ENCODE results near the gene LMLN.
A peak's percentile ranks its signal among the peaks of the same experiment; 100 is the strongest.
"Not testable (repeated sequence)": the region's sequence is repeated elsewhere in the genome, so short reads cannot be mapped to it uniquely, and the experiment has no call there.

The LMLN gene

GRCh38 chr3:197961582-197961945, 1.5 kb downstream of the LMLN start:
- Histone ChIP-seq H3K9me3 (ENCODE audit: control insufficient read depth, low read length) (no peaks in the 10 kb centered on the region), H3K4me1 (peaks cover 7% of the 10 kb centered on the region), H3K9ac (no peak overlapping the region), H3K4me3 (ENCODE audit: low read depth, low read length) (no peak overlapping the region), H3K36me3 (ENCODE audit: control insufficient read depth, insufficient read depth, low read length) (no peaks in the 10 kb centered on the region), H3K27me3 (ENCODE audit: control insufficient read depth, insufficient read depth, low read length) (no peaks in the 10 kb centered on the region), H3K79me2 (no peaks in the 10 kb centered on the region), H3K4me2 (ENCODE audit: low read length) (peak overlapping the region; percentile 84), H2AFZ (no peak overlapping the region), H3K27ac (no peak overlapping the region)
- TF ChIP-seq CTCF (IDR thresholded peaks at IDR 0.05): no peak

DNA sequence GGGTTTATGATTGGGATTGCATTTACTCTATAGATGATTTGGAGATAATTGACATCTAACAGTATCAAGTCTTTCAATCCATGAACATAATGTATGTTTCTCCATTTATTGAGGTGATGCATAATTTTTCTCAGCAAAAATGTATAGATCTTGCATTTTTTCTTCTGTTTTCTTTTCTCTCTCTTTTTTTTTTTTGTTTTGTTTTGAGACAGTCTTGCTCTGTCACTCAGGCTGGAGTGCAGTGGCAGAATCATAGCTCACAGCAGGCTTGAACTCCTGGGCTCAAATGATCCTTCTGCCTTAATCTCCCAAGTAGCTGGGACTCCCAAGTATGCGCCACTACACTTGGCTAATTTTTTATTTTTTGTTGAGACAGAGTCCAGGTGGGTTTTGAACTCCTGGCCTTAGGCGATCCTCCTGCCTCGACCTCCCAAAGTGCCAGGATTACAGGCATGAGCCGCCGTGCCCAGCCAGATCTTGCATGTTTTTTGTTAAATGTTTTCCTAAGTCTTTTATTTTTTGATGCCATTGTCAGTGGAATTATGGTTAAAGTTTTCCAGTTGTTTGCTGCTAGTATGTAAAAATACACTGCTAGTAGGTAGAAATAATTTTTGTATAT, 3.1 kb downstream of the LMLN start:
- no peak for TF ChIP-seq CTCF (IDR thresholded peaks at IDR 0.05)
- no peaks in the 10 kb centered on the region for H3K9me3 ChIP-seq (ENCODE audit: control insufficient read depth, low read length)
- H3K4me1 ChIP-seq: peaks cover 7% of the 10 kb centered on the region
- H3K4me2 ChIP-seq (ENCODE audit: low read length): no peak overlapping the region
- no peaks in the 10 kb centered on the region for H3K27me3 ChIP-seq (ENCODE audit: control insufficient read depth, insufficient read depth, low read length)
- no peak overlapping the region for H3K27ac ChIP-seq
- H3K9ac ChIP-seq: no peak overlapping the region
- H3K36me3 ChIP-seq (ENCODE audit: control insufficient read depth, insufficient read depth, low read length): no peaks in the 10 kb centered on the region
- no peak overlapping the region for H3K4me3 ChIP-seq (ENCODE audit: low read depth, low read length)
- peaks cover 3% of the 10 kb centered on the region for H3K79me2 ChIP-seq
- no peak overlapping the region for H2AFZ ChIP-seq

- not testable (repeated sequence) for H3K27me3 ChIP-seq (ENCODE audit: control insufficient read depth, insufficient read depth, low read length); H3K79me2 ChIP-seq; H3K36me3 ChIP-seq (ENCODE audit: control insufficient read depth, insufficient read depth, low read length); H3K9ac ChIP-seq; H3K27ac ChIP-seq; H3K4me1 ChIP-seq; H3K4me3 ChIP-seq (ENCODE audit: low read depth, low read length); H3K4me2 ChIP-seq (ENCODE audit: low read length); H2AFZ ChIP-seq; H3K9me3 ChIP-seq (ENCODE audit: control insufficient read depth, low read length)
These were observed 7.4 kb downstream of the LMLN start for GRCh38 chr3:197967337-197967989.

DNA sequence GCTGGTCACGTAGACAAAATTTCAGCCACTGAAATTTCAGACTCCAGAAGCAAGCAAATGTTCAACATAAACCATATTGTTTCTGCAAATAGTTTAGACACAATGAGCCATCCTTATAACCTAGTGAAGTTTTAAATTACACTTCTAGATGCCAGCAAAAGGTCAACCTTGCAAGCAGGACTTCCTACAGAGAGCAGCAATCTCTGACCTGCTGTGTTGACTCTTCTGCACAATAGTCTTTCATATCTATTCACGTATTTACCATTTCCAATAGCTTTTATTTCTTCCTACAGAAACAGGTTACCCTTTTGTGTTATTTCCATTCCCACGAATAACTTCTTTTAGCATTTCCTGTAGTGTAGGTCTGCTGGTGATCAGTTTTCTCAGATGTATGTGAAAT, 10.6 kb downstream of the LMLN start:
- H2AFZ ChIP-seq: no peak overlapping the region
- H3K9me3 ChIP-seq (ENCODE audit: control insufficient read depth, low read length): no peaks in the 10 kb centered on the region
- no peaks in the 10 kb centered on the region for H3K4me1 ChIP-seq
- H3K27ac ChIP-seq: no peak overlapping the region
- H3K4me3 ChIP-seq (ENCODE audit: low read depth, low read length): no peak overlapping the region
- TF ChIP-seq CTCF (IDR thresholded peaks at IDR 0.05): no peak
- peaks cover 3% of the 10 kb centered on the region for H3K79me2 ChIP-seq
- H3K36me3 ChIP-seq (ENCODE audit: control insufficient read depth, insufficient read depth, low read length): no peaks in the 10 kb centered on the region
- H3K9ac ChIP-seq: no peak overlapping the region
- no peaks in the 10 kb centered on the region for H3K27me3 ChIP-seq (ENCODE audit: control insufficient read depth, insufficient read depth, low read length)
- H3K4me2 ChIP-seq (ENCODE audit: low read length): no peak overlapping the region

DNA sequence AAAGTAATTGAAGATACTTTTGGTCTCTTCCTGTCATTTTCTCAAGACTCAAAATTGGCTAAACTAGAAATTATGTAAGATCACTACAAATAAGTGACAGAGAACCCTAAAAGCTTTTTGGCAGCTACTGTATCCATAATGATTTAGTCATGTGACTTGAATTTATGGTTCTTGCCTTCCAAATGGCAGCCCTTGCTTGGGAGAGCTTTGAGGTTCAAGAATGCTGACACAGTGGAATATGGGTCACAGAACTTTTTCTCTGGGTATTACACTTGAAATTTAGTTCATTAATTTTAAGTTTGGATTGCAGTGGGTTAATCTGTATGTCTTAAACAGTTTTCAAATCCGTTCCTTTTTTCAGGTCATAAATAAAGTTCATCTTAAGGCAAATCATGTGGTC, 14.0 kb downstream of the LMLN start:
- Histone ChIP-seq H3K27ac (no peak overlapping the region), H3K9me3 (ENCODE audit: control insufficient read depth, low read length) (no peaks in the 10 kb centered on the region), H3K4me2 (ENCODE audit: low read length) (no peak overlapping the region), H3K36me3 (ENCODE audit: control insufficient read depth, insufficient read depth, low read length) (no peaks in the 10 kb centered on the region), H3K79me2 (no peaks in the 10 kb centered on the region), H2AFZ (no peak overlapping the region), H3K4me1 (no peaks in the 10 kb centered on the region), H3K9ac (no peak overlapping the region), H3K27me3 (ENCODE audit: control insufficient read depth, insufficient read depth, low read length) (no peaks in the 10 kb centered on the region), H3K4me3 (ENCODE audit: low read depth, low read length) (no peak overlapping the region)
- TF ChIP-seq CTCF (IDR thresholded peaks at IDR 0.05): no peak

Measured in parathyroid adenoma (tissue), 2 donors.